GM11168 (cell line): ENCODE data around the gene ASB2.

Source experiments
- in situ Hi-C: fragments of 300-500 bp; cut with MboI; formaldehyde crosslinking; loops from one replicate; pipeline ENCODE4 v1.12.0; 2022; ENCODE audit warnings: low sequenced_read_pairs; ENCODE audit not compliant: unreplicated experiment

ASB2 gene

DNA sequence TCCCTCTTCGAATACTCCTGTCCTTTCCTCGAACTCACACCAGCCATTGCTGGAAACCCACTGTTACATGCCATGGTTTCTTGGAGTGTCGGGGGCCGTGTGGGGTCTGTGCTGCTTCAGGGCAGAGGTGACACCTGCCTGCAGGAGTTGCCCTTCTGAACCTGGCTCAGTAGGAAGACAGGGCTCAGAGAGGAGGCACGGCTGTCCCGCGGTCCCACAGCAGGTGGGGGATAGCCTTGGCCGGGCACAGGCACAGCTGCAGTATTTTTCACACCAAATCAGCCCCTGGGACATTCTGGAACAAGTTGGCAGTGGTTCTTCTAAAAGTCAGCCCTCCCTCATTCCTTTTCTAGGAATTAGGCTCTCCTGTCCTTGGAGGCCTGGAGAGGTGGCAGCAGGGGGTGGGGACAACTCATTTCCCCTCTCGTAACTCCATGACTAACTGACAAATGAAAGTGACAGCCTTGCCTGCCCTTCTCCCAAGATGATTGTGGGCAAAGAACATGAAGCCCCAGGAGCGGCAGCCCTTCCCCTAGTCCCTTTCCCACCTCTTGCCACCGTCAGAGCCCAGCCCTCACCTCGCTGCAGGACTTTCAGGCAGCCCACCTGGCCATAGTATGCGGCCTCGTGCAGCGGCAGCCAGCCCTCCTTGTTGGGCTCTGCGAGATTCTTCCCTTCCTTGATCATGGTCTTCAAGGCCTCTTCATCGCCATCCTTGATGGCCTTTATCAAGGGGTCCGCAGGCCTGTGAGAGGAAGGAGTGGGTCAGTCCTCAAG, 22.4 kb downstream of the ASB2 start:
- in situ Hi-C loops, result no loop called here

DNA sequence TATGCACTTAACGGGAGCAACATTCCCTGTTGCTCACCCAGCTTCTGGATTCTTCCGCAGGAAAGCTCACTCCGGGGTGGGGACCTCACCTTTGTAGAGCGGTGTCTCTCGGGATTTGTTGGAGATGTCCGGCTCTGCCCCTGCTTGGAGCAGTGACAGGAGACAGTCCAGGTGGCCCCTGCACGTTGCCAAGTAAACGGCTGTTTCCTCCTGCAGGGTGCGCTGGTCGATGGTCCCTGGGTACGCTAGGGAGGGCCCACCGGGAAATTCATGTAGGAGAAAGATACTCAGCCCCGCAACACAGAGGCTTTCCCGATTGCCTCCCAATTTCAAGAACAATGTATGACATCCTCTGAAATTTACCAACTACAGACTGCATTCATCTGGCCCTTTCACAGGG, 23.1 kb downstream of the ASB2 start:
- in situ Hi-C loops, result no loop called here

DNA sequence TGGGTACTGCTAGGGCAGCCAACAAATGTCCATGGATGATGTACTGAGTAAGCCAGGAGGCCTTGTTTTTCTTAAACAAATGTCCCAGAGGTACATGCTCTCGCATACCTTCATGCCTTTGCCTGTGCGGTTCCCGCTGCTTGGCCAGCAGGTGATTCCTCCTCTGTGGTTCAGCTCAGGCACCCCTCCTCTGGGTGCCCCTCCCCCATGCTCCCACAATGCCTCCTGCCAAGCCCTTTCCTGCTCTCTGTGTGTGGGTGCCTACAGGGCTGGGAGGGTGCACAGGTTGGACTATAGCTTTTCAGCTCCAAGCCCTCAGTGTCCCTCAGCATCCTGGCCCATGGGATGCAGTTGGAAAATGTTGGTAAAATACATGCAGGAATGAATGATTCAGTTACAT, 23.5 kb downstream of the ASB2 start:
- in situ Hi-C loops, result no loop called here

DNA sequence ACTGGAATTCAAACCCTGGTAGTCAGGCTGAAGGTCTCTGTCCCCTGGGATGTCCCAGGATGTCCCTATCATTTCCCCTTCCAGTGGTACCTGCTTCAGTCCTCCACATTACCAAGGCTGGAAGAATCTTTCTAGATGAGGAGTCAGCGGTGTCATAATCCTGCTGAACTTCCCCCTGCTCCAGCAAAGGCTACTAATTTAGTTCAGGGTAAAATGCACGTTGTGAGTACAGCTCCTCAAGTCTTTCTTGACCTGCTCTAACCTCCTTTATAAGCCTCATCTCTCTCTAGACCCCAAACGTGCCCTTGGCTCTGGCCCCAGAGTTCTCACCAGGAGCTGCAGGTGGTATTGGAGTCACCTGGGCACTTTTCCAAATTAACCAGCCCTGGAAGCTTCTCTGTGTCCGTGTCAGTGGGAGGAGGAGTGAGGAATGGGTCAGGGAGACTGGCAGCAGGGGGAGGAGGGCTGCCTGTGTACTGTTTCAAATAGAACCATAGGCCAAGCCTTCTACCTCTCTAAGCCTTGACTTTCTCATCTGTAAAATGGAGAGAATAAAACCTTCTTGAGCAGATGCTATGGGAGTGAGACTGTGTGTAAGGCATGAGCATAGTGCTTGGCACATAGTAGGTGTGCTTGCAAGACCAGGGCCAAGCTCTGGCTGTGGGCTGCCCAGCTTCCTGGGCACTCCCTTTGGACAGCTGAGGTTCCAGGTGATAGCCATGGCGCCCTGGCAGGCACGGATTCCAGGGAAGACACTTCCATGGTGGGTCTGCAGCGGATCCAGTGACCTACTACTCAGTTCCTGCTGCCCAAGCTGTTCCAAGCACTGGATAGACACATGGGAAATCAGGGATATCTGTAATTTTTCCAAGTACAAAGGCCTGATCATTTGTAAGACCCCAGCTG, 24.5 kb downstream of the ASB2 start:
- in situ Hi-C loops, result no loop called here

DNA sequence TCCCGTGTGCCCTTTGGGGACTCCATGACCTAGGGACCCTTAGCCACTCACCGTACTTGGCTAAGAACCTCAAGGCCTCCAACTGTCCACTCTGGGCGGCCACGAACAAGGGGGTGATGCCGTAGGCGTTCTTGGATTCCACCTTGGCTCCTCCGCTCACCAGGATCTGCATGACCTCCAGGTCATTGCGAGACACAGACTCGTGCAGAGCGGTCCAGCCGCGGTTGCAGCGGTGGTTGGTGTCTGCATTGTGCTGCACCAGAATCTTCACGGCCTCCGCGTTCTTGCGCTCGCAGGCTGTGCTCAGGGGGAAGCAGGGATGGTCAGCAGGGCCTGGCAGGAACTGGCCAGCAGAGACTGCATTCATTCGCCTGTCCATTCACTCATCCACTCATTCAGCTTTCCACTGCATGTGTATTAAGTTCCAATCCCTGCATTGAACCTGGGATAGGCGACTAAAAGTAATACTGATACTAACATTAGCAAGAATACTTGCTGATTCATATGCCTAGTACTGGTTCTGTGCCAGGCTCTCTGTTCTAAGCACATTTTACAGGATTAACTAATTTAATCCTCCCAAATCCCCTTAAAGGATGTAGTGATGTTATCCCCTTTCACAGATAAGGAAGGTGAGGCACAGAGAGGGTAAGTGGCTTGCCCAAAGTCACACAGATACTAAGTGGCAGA, 25.3 kb downstream of the ASB2 start:
- in situ Hi-C loops, result no loop called here

DNA sequence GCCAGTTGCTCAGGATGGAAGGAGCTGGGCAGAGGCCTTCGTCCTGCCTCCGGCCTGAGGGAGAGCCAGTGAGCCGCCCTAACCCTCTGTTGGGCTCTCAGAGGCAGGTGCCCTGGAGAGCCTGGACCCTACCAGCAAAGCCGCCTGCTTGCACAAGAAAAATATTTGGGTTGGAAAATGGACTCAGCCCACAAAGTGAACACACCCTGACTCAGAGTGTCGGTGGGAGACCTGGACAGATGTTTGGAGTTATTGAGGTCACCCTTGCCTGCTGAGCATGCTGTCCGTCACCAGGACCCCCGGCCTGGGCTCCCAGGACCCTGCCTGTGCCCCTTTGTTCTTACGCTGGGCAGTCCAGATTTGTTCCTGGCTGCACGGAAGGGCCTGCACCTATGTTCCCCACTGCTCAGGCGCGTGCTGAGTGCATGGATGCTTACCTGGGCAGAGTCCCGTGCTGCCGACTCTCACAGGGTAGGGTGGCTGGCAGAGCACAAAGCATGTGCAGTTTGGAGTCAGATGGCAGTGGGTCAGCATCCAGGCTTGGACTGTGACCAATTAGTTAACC, 26.8 kb downstream of the ASB2 start:
- in situ Hi-C loops, result no loop called here

DNA sequence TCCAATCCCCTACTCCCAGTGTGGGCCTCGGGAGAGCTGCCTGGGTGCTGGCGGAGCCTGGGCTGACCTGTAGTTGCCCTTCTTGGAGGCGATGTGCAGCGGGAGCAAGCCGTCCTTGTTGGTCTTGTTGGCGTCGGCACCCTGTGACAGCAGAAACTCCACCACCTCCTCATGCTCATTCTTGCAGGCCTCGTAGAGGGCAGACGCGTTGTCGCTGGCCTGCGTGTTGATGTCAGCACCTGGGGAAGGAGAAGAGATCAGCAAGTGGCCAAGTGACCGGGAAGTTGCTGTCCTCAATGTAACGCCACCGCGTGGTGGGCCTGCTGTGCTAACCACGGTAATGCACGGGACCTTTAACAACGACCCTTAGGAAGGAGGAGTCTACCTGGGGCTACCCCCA, 29.1 kb downstream of the ASB2 start:
- in situ Hi-C loops, result no loop called here

DNA sequence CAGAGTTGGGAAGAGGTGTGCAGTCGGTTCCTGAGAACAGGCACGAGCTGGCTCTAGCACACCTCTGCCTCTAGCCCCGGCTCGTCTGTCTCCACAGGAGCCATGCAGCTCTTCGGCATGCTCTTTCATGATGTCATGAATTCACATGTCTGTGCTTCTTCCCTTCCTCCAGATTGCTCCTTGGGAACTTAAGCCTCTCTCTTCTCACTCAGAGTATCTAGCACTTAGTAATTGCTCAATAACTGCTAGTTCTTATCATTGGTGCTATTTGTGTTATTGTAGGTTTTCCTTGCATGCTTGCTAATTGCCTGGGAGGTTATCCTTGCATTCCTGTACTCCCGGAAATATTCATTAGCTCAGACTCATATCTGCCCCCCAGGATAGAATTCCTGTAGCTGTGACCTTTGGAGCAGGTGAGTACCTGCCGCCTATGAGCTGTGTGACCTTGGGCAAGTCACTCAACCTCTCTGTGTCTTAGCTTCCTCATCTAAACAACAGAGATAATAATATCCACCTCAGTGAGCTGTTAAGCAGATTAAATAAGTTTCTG, 29.8 kb downstream of the ASB2 start:
- in situ Hi-C loops, result no loop called here

DNA sequence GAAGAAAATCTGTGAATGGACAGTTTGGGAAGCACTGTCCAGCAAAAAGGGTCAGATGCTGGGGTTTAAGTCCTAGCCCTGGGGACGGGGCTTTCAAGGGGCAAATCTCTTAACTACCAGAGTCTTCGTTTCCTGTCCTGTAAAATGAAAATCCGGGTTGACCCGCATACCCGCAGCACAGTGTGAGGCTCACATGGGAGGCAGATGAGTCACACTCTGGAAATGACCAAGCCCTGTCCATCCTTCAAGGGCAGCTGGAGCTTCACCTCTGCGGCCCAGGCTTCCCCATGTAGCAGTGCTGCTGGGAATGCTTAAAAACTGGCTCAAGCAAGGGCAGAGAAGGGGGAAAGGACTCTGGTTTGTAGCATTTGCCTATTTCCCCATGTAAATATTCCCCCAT, 30.3 kb downstream of the ASB2 start:
- in situ Hi-C loops, result no loop called here

DNA sequence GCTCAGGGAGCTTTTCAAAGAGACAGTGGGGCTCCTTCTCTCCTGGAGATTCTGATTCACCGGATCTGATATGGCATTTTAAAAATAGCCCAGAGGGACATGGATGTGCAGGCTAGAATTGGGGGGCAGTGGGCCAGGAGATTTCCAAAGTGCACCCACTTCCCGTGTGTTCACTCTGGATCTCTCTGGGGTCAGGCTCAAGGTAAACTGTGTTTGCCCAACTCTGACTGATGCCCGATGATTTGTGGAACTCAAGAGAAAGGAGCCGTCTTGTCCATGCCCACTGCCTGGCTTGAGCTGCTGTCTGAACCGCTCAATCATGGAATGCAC, 31.3 kb downstream of the ASB2 start:
- in situ Hi-C loops, result no loop called here

DNA sequence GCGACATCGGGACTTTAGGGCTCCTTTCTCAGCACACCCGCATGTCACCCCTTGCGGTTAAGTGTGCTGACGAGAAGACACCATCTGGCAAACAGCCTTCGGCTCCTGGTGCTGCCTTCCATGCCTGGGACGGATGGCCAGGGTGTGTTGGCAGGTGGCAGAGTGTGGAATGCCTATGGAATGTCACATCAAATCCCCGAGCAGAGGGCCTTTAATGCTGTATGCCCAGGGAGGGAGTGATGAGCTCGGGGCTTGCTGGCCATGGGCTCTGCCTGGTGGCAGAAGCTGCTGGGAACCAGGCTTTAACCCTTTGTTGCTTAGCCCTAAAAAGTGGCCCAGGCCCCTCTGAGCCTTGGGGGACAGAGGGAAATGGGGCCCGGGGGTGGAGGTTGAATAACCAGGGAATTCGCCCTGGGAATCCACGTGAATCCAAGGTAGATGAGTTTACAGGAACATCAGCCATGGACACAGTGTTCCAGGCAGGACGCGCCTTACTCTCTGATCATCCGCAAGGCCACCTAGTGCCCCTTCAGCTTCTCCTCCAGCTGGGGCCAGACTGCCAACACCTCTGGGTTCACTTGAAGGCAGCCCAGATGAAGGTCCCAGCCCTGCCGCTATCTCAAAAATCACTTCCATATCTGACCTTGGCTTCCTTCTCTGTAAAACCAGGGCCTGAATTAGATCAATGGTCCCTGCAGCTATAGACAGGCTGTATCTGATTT, 31.9 kb downstream of the ASB2 start:
- in situ Hi-C loops, result loop anchor here (5.0 kb wide), 1 partner anchor 63 kb away; no protein-coding TSS in a partner anchor

DNA sequence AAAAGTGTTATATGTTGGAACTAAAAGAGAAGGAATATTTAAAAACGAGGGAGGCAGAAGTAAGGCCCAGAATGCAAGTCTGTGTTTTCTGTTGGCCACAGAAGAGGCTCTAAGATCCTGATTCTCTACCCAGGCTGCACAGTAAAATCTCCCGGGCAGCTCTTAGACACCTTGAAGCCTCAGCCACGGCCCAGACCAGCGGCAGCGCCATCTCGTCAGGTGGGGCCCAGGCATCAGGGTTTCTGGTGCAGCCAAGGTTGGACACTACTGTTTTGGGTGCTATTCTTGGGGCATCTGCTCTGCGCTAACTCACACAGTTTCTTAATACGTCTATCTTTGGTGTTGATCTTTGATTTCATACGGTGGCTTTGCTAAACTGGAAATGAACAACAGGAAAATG, 32.4 kb downstream of the ASB2 start:
- in situ Hi-C loops, result loop anchor here (5.0 kb wide), 1 partner anchor 63 kb away; no protein-coding TSS in a partner anchor

DNA sequence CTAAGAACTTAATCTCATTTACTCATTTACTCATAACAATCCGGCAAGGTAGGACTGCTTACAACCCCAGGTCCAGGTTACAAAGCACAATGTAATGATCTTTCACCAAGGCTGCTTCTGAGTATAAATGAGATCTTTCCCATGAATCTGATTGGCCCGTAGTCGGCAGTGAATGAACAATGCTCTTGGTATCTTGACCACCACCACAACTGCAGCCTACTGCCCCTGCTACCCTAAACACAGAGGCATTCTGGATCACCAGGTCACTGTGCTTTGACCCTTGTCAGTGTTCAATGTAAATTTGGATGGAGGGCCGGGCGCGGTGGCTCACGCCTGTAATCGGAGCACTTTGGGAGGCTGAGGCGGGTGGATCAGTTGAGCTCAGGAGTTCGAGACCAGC, 33.3 kb downstream of the ASB2 start:
- in situ Hi-C loops, result loop anchor here (5.0 kb wide), 1 partner anchor 64 kb away; no protein-coding TSS in a partner anchor

DNA sequence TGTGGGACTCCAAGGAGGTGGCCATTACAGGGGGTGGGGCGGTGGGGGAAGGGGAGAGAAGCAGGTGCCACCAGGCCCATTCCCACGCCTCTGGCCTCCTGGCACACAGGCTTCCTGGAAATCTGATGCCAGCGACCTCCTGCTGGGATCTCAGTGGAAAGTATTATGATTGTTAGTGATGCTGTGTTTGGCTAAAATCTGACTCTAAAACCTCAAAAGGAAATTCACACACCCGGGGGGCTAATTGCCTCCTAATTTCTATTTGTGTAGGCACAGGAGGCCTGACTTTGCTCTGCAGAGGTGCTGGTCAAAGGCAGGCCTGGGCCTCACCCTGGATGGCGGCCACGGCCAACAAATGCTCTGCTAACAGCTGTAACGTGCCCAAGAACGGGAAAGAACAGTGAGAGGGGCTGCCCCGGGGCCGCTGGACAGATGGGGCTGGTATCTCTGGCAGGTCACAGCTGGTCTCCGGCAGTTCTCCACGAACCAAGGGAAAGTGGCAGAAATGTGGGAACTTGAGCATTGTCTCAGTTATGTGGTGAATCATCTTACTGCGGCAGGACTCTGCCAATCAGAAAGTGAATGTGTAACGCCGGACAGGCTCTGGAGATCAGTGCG, 35.0 kb downstream of the ASB2 start:
- in situ Hi-C loops, result loop anchor here (5.0 kb wide), 1 partner anchor 66 kb away; no protein-coding TSS in a partner anchor

DNA sequence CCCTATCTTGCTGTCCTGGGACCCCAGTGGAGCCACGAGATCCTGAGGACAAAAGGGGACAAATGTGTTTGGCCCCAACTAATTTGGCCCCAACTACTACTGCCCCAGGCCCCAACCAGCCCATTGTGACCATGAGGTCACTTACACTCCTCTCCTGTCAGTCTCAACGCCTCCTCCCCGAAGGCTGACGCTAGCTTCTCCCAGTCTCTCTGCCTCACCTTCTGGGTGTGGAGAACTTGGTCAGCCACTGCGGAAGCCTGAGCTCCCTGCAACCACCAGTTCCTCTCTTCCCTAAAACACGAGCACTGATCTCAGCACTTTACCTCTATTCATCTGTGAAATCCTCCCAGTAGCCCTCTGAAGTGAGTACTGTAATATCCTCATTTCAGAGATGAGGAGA, 35.9 kb downstream of the ASB2 start:
- in situ Hi-C loops, result loop anchor here (5.0 kb wide), 1 partner anchor 67 kb away; no protein-coding TSS in a partner anchor

DNA sequence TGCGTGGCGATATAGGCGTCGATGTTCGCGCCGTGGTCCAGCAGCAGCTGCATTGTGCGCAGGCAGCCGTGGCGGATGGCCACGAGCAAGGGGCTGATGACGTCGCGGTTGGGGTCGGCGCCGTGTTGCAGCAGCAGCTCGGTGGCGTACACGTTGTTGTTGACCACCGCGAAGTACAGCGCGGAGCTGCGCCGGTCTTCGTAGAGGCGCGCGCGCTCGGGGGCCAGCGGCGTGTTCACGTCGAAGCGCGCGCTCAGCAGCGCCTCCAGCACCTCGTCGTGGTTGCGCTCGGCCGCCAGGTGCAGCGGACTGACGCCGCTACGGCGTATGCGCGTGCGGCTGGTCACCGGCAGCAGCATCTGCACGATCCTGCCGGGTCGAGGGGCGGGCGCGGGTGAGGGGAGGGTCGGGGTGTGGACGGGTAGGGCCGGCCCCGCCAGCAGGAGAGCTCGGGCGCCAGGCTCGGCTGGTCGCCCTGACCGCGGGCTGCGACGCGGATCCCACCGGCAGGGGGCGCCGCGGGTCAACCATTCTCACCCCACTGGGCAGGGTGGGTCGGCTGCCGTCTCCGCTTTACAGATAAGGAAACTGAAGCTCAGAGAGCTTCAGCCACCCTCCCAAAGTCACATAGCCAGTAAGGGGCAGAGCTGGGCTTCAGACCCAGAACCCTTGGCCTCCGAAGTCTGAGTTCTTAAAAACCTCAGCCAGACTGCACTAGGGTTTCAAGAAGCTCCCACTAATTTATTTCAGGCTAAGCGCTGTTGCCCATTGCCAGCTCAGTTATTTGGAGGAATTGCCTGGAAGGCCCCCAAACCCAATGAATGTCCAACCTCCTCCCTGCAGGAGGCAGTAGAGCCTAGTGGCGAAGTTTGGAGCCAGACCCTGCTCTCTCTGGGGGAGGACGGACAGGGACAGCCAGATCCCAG, 36.8 kb downstream of the ASB2 start:
- in situ Hi-C loops, result loop anchor here (5.0 kb wide), 1 partner anchor 68 kb away; no protein-coding TSS in a partner anchor

DNA sequence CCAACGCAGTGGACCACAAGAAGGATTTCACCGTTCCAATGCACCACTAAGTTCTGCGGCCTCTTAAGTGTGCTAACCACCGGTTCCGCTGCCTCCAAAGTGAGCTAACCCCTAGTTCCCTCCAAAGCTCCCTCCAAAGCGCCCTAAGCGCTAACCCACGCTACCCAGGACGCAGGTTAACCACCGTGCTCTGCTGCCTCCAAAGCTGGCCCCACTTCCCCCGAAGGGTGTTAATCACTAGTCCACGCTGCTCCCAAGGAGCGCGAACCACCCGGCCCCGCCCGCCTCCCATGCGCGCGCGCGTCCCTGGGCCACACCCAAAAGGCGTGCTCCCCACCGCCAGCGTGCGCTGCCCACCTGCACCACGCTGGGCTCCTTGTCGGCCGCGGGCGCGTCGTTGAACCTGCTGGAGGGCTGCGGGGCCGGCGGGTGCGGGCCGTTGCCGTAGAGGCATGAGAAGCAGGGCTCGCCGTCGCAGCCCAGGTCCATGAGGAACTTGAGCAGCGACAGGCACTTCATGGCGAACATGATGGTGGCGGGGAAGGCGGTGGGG, 37.5 kb downstream of the ASB2 start:
- in situ Hi-C loops, result no loop called here

DNA sequence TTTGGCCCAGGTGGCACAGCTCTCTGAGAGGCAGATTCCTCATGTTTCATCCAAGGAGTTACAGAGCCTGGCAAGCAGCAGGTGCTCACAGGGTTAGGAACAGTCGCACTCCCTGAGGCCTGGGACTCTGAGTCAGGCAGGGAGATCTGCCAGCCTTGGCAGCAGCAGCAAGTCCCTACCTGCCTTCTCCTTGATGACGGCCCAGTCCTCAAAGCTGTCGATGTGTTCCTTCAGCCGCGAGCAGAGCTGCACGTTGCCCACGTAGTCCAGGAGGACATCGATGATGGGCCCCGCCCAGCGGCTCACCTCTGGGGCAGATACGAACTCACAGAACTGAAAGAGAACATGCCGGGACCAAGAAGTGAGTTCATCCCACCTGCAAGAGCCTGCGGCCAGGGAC, 38.9 kb downstream of the ASB2 start:
- in situ Hi-C loops, result no loop called here
